Stimulated activated CD8-positive, alpha-beta memory T cell treated with anti-CD3 and anti-CD28 coated beads, Interleukin-15, amount 100 ng/mL, for 48 hours (primary cell): ENCODE results near the gene NLGN1.

Source experiments
- DNase-seq, 2 donors: peaks; one replicate each; pipeline ENCODE4 v3.0.0-alpha.2; 2020; ENCODE audit warnings: low read depth in 2 of 2

NLGN1 gene

DNA sequence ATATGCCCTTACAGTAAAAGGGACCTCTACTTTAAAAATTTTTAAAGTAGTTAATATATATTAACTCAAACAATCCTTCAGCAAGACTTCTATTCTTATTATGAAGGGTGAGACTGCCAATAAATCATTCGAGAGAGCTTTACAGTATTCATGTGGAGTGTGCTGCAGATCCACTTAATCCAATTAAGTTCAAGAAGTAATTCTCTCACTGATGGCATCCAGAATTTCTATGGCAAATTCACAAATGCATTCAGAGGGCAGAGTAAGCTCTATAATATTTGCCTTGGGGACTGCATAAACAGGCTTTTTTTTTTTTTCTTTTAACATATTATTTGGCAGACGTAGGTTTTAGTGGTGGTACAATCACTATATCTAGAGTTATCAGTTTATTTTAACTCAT, 692.0 kb downstream of the NLGN1 start:
- DNase-seq = no peak

DNA sequence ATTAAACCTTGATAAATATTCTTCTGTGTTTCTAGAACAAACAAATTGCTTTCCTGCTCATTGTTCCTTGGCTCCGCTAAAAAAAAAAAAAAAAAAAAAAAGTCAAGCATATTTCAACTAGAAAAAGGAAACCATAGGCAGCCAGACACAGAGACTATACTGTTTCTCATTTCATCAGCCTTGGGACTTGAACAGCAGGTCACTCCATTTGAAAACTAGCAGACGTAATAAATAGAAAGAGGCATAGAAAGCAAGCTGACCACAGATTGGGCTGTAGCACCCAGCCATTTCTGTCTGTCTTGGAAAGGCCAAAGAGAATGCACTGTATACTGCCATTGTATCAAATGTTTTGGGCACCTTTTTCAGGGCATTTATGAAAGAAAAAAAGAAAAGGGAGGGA, 697.1 kb downstream of the NLGN1 start:
- no peak for DNase-seq

DNA sequence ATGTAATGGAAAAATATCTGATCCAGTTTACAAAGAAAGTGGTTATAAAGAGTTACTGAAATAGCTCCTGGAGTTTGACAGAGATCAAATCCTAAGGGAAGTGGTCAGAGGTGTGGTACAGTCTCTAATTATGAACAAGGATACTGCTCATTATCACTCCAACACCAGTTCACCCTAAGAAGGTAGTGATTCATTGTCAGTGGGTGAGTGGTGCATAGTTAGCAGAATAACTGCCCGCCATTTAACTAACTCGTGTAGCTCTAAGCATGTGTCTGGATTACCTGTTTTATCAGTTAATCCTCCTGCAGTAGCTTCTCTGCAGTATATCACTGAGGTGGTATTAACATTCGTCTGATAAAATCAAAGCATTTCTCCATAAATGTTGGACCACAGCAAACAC, 700.1 kb downstream of the NLGN1 start:
- no peak for DNase-seq

DNA sequence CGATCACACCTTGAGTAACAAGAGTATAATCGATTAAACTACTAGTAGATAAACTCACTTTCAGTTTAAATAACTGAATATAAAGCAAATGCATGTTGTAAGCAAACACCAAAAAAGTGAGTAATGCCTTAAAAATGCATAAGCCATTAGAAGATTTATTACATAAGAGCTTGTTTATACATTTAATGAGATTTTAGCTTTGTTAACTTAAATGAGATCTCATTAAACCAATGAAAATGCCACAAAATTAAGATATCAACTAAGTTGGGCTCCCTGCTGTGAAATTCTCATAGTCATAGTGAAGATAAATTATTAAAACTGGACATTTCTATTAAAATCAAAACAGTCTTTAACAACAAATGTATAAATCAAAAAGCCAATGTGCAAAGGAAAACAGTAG, 701.2 kb downstream of the NLGN1 start:
- no peak for DNase-seq

DNA sequence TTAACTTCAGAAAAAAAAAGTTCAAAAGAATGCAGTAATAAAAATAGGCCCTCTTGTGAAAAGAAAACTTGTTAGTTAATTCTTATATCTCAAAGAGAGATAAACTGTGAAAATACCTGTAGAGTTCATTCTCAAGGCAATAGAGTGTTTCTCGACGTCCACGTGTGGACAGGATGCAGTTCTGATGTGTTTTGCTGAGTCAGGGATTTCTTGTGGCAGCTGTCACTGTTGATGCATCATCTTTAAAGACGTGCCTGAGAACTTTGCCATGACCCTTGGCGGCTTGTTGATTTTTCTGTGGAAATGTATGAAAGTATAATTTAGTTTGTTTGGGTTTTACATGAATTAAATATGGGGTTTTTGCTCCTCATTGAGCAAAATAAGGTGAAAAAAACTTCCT, 702.2 kb downstream of the NLGN1 start:
- DNase-seq = no peak

DNA sequence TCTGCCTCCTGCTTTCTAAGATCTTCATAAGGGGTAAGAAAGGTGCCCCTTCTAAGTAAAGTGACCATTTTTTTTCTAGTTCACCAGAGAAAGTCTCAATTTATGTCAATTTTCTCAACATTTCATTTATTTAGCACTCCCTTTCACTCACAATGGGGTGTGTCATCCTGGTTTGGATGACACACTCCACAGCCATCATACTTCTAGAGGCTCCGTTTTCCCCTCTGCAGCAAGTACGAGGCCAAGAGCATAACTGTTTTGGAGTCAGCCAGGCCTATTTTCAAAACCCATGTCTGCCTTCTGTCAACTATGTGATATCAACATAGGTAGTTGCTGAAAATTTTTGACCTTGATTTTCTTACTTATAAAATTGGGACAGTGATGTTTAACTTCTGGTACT, 703.2 kb downstream of the NLGN1 start:
- no peak for DNase-seq

DNA sequence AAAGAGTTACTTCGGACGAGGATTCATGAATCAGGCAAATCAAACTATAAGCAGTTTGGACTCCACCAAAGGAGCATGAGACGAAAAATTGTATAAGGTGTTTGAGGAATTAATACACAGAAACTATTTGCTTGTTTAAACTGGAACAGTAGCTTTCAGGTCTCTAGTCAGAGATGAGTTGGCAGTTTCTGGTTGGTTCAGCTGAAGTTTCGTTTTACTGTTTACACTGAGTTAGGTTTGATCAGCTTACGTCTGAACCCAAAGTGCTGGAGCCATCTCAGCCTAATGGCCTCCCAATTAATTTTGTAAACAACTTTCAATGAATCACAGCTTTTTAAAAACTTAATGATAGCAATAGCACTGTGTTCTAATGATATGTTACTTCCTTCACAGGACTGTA, 703.7 kb downstream of the NLGN1 start:
- DNase-seq = no peak

DNA sequence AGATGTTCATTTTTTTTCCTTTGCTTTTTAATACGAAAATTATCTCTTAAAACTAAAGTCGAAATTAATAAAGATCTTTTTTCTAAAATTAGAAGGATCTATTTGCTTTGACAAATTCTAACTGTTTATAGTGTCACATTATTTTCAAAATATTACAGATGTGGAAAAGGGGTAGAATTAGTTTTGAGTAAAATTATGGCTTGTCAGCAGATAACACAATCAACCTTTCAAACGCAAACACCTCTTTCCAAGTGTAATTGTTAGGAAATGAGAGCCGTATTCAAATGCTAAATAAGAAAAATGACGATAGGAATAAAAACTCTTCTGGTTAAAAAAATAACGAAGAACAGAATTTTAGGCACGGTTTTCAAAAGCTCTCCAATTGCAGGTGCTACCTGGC, 704.7 kb downstream of the NLGN1 start:
- no peak for DNase-seq

DNA sequence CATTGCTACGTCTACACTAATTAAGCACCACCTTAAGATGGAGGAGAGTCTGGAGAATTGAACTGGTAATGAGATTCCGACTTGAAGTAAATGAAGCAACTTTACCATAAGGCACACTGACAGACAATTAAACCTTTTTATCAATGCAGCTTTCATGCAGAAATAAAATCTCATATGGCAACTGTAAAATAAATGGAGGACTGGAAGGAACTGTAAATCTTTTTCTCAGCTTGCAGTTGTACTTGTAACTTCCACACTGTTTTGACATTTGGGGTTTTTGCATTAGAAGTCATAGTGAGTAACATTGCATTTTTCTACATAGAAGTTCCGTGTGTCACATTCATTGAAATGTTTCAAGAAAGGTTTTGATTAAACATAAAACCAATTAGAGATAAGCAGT, 705.3 kb downstream of the NLGN1 start:
- DNase-seq = no peak

DNA sequence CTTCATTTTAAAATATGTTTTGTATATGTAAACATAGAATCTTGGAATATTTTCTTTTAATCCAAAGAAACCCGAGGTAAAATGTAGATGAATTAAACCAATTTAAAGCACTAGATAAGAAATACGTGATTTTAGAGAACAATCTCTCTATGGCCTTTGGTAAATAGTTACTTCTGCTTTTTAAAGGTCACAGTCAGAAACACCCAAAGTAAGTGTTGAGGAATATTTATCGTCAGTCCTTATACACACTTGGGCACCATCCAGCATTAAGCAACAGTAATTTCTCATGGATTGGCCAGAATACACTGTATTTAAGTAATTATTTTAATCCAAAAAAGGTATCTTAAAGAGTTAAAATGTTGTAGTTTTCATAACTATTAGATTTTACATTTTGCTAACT, 713.2 kb downstream of the NLGN1 start:
- DNase-seq = no peak

DNA sequence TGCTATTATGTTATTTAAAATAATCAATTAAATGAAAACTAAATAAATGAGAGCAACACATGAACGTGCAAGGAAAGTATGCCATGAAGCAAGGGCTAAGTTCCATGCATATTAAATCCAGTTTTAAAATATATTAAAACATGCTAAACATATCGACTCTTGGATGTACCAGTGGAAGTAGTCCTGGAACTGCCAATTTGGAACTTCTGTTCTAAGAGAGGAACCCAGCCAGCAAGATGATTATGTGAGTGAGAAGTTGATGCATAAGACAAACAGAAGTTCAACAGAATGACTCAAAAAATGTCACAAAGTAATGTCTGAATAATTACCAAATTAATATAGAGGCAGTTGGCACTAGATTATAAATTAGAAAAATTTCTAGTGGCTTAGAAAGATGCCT, 714.2 kb downstream of the NLGN1 start:
- DNase-seq = no peak

DNA sequence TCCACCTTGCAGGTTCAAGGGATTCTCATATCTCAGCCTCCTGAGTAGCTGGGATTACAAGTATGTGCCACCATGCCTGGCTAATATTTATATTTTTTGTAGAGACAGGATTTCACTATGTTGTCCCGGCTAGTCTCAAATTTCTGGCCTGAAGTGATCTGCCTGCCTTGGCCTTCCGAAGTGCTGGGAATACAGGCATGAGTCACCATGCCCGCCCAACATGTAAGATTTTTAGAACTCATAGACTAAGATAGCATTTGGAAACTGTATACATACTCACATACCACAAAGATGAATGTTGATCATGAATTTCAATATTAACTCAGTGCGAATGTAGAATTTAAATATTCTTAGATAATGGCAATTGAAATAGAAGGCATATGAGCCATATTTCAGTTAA, 718.9 kb downstream of the NLGN1 start:
- DNase-seq = no peak

DNA sequence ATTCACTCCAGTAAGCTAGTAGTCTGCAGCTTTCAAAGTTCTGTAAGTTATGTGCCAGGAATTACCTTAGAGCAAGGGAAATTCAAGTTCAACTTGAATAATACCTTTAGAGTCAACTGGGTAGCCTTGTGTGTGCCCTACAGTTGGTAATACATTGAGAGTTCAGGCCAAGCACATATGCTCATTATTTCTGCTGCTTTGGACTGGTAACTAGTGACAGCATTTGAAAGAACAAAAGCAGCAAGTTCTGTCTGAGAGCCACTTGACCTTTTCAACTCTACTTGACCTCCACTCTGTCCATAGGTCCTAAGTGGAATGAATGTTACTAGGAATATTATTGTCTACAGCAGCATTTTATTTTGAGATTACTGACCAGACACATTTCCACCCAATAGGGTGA, 723.5 kb downstream of the NLGN1 start:
- no peak for DNase-seq

DNA sequence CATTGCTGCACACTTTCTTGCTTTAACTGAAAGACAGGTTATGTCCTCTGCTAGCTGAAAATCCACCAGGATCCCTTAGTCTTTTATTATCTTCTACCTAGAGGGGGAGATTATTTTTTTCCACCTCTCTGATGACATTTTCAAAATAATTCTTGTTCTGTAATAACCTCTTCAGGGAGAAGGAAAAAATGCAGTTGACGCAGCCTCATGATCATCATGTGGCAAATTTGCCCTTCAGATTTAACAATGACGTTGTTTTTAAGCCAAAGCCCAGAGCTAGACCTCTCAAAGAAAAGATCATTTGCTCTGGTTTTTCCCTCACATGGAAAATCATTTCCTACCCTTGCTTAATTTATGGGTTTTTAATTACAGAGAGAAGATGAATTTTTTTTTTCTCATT, 724.9 kb downstream of the NLGN1 start:
- DNase-seq = no peak

DNA sequence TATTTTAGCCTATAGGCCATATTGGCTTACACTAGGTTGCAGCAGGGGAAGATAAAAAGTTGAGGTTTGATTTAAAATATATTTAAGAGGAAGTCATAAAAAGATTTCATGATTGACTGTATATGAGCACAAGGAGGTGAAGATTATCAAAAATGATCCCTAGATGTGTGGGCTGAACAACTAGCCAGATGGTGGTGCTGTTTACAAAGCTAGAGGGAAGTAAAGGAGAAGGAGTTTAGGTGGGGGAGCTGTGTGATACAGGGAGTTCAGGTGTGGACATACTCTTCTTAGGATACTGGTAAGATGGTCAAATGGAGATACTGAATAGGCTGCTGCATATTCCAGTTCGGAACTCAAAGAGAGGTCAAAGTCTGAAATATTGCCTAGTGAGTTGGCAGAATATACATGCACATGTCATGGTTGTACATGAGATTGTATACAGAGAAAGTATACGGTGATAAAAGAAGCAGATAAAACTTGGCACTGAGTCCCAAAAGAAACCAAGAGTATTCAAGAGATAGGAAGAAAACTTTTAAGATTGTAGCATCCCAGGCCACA, 727.8 kb downstream of the NLGN1 start:
- no peak for DNase-seq

DNA sequence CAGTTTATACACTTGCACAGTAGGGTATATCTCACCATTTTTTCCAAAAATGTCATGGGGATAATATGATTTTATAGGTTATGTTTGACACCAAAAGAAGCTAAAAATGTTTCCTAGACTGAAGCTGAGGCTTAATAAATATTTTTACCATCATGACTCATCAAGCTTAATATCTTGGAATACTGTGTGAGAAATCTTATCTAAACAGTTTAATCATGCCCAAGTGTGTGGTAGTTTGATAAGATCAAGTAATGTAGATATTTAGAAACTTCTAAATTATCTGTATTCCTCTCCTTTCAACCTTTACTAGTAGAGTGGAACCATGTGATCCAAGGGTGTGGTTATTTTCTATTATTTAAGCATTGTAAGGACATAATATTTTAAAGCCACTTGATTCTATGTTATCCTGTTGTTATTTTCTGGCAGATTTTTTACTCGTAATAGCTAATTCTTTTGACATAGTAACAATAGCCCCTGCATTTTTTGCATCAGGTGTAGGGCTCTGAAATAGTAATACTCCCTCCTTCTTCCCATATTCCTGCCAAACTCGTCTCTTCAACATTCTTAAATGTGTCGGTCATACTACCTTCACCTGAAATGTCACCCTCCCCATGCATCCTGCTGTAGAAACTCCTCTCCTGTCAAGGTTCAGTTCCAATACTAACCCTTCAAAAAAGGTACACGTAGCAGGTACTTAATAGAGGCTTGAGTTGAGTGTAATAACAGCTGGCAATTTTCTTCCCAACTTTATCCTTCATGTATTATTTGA, 729.6 kb downstream of the NLGN1 start:
- DNase-seq = no peak

DNA sequence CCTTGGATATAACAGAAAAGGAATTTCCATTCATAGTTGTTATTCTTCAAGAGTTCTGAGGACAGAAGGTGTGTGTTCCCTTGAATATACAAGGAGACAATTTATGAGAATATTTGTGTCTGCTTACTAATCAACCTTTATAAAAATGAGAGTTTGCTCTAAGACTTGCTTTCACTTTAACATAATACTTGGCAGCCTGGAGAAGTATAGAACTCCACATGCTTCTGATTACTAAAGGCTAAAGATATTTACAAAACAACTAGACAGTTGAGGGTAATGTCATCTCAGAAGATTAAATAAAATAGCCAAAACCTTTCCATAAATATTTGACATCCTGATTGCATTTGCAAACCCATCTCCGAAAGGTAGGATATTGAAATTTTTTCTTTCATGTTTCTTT, 734.5 kb downstream of the NLGN1 start:
- no peak for DNase-seq

DNA sequence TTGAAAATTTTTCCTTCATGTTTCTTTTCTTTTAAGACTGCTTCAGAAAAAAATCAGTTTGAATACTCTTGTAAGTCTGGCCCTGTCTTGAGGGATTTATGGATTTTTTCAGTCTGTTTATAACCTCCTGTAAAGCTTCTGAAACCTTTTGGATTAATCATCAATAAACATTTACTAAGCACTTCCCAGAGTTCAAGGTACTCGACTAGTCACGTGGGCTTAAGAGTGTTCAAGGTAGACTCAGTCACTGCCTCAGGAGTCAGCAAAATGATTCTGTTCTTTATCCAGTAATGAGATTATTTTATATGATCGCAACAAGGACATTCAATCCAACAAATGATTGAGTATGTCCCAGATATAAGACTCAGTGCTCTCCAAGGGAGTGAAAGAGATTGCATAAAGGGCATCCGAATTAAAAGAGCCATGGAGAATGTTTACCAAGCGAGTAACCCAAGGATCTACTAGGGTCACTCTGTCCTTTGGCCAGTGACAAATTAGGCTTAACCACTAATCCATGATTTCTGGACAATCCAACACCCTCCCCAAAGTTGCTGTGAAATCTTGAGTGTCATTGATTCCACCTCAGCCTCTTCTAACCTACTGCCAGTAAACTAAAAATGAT, 735.0 kb downstream of the NLGN1 start:
- no peak for DNase-seq

DNA sequence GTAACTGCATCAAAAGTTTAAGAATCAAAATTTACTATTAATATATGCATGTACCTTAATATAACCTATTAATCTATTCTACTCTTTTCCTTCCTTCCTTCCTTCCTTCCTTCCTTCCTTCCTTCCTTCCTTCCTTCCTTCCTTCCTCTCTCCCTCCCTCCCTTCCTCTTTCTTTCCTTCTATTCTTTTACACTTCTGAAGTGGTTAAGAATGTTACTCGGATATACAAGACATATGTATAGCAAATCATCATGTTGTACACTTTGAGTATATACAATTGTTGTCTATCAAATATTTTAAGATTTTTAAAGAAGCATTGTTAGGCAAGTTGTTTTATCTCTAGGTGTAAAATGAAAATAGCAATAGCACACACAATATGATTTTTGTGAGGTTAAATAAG, 748.5 kb downstream of the NLGN1 start:
- no peak for DNase-seq

DNA sequence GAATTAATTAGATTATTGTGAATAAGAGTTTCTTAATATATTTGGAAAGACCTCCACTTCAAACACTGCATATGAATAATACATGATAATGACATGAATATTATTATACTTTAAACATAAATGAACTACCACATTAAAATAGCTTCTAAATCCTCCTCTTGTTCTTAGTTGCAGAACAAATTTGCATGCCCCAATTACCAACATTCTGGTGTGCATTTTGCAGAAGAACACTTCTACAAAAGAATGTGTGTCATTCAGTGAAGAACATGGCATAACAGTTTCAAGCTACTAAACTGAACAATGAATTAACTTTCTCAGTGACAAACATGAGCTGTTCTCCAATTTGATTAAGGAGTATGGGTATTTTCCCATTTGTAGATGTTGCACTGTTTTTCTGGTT, 750.3 kb downstream of the NLGN1 start:
- DNase-seq = no peak

DNA sequence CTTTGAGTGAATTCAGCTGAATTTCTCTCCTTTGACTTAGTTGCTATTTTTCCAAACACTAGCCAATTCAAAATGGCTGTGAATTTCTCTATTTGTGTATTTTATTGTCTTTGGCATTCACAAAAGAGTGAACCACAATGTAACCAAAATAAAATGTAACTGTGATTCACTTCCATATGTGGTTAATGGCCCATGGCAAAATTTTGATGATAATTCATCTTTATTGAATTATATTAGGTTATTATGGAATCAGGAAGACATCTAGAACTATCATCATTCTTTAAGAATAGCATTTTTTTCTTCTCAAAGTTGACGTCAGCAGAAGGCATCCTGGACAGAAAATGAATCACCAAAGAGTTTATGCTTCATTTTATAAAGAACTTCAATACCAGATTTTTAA, 756.3 kb downstream of the NLGN1 start:
- no peak for DNase-seq

DNA sequence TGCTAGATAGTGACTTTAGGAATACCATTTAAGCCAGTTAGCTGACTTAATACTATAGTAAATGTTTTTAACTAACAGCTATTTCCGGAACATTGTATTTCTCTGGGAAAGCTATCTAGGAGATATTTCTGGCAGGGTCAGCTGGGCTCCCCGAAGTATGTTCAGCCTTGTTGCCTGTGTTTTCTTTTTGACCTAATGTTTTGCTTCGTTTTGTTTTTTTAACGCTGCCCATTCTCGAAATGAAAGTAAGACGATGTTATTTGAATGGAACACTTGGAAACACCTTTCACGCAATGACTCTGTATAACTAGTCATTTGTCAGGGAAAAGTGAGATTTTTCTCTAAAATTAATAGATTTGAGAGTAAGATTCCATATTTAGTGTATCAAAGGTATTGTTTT, 758.7 kb downstream of the NLGN1 start:
- DNase-seq = no peak

DNA sequence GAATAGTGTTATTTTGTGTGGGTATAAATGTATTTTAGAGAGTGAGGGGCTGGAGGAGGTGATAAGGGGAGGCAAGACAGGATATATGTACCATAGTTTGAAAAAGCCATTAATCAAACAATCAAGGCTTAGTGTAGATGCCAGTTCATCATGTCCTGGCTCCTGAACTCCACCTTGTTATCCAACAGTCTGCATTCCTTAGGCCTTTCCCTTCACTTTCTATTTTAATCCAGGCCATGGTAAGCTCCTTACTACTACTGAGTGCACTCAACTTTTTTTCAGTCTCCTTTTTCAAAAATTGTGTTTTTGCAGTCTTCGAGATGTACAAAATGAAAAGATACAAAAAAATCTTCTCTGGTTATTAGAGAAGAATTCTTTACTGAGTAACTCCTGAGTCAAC, 761.1 kb downstream of the NLGN1 start:
- DNase-seq = no peak

DNA sequence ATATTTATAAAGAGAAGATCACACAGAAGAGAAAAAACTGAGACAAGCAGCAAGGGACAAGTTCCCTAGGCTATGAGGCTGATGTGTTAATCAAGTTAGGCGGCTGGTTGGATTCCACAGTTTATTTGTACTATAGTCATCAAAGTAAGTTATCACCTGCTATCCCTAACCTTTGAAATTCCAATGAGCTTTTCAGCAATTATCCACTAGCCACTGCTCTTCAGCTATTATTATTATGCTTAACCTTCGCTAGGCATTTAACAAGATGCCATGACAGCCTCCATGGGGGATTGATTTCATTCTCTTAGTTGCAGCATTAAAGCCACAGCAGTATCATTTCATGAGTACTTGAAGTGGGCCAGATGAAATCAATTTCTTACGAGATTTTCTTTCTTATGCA, 762.1 kb downstream of the NLGN1 start:
- DNase-seq = no peak
